ENCODE measurements around the gene GRIA4.
"Not testable (repeated sequence)": the region's sequence is repeated elsewhere in the genome, so short reads cannot be mapped to it uniquely, and the experiment has no call there.

The GRIA4 gene

GRCh38 chr11:105783216-105783615 lies 173.3 kb downstream of the GRIA4 start:
- ChIA-PET CTCF (no interaction called here), POLR2A (no interaction called here)
- 100% methylated on average over 2 of the region's 2 CpGs for WGBS (ENCODE audit: insufficient coverage)
- Histone ChIP-seq H3K4me1 (ENCODE audit: control extremely low read depth in 1 of 4, control insufficient read depth in 4 of 4, insufficient read depth in 4 of 4, low read length in 3 of 4) (no peaks in the 10 kb centered on the region), H3K4me3 (ENCODE audit: control insufficient read depth in 1 of 7, extremely low read depth in 1 of 7, insufficient read depth in 4 of 7, low read depth in 2 of 7, low read length in 6 of 7) (no peak overlapping the region), H3K36me3 (ENCODE audit: control insufficient read depth in 4 of 4, insufficient read depth in 4 of 4, low read length in 3 of 4) (no peaks in the 10 kb centered on the region), H3K27me3 (replicated peaks in 2 of 5; ENCODE audit: control insufficient read depth in 4 of 5, insufficient read depth in 5 of 5, low read length in 4 of 5) (no peaks in the 10 kb centered on the region), H3K27ac (ENCODE audit: insufficient read depth in 1 of 2, low read depth in 1 of 2, low read length in 2 of 2, poor library complexity in 1 of 2, severe bottlenecking in 2 of 2) (no peak overlapping the region), H3K9me3 (ENCODE audit: control extremely low read depth in 1 of 5, control insufficient read depth in 4 of 5, insufficient read depth in 2 of 5, low read depth in 1 of 5, low read length in 4 of 5) (no peaks in the 10 kb centered on the region)
- DNase-seq: no peak

GRCh38 chr11:105785850-105786249 lies 176.0 kb downstream of the GRIA4 start:
- CTCF ChIA-PET: interaction anchor here (0.6 kb wide), 1 partner anchor 1944 kb away, joined by 3 read pairs; no protein-coding TSS in a partner anchor
- H3K4me3 ChIP-seq (ENCODE audit: control insufficient read depth in 1 of 7, extremely low read depth in 1 of 7, insufficient read depth in 4 of 7, low read depth in 2 of 7, low read length in 6 of 7); H3K4me1 ChIP-seq (ENCODE audit: control extremely low read depth in 1 of 4, control insufficient read depth in 4 of 4, insufficient read depth in 4 of 4, low read length in 3 of 4); DNase-seq; H3K27me3 ChIP-seq (replicated peaks in 2 of 5; ENCODE audit: control insufficient read depth in 4 of 5, insufficient read depth in 5 of 5, low read length in 4 of 5); H3K27ac ChIP-seq (ENCODE audit: insufficient read depth in 1 of 2, low read depth in 1 of 2, low read length in 2 of 2, poor library complexity in 1 of 2, severe bottlenecking in 2 of 2); H3K9me3 ChIP-seq (ENCODE audit: control extremely low read depth in 1 of 5, control insufficient read depth in 4 of 5, insufficient read depth in 2 of 5, low read depth in 1 of 5, low read length in 4 of 5); POLR2A ChIA-PET; H3K36me3 ChIP-seq (ENCODE audit: control insufficient read depth in 4 of 4, insufficient read depth in 4 of 4, low read length in 3 of 4): not testable (repeated sequence)
- WGBS (ENCODE audit: insufficient coverage): 96% methylated on average over 4 of the region's 6 CpGs

GRCh38 chr11:105786741-105787140 lies 176.9 kb downstream of the GRIA4 start:
- ChIA-PET POLR2A (no interaction called here), CTCF (interaction anchor here (0.6 kb wide), 1 partner anchor 67 kb away, joined by 3 read pairs; no protein-coding TSS in a partner anchor)
- Histone ChIP-seq H3K36me3 (ENCODE audit: control insufficient read depth in 4 of 4, insufficient read depth in 4 of 4, low read length in 3 of 4) (no peaks in the 10 kb centered on the region), H3K9me3 (ENCODE audit: control extremely low read depth in 1 of 5, control insufficient read depth in 4 of 5, insufficient read depth in 2 of 5, low read depth in 1 of 5, low read length in 4 of 5) (no peaks in the 10 kb centered on the region), H3K27me3 (replicated peaks in 2 of 5; ENCODE audit: control insufficient read depth in 4 of 5, insufficient read depth in 5 of 5, low read length in 4 of 5) (no peaks in the 10 kb centered on the region), H3K4me3 (ENCODE audit: control insufficient read depth in 1 of 7, extremely low read depth in 1 of 7, insufficient read depth in 4 of 7, low read depth in 2 of 7, low read length in 6 of 7) (no peak overlapping the region), H3K4me1 (ENCODE audit: control extremely low read depth in 1 of 4, control insufficient read depth in 4 of 4, insufficient read depth in 4 of 4, low read length in 3 of 4) (no peaks in the 10 kb centered on the region), H3K27ac (ENCODE audit: insufficient read depth in 1 of 2, low read depth in 1 of 2, low read length in 2 of 2, poor library complexity in 1 of 2, severe bottlenecking in 2 of 2) (no peak overlapping the region)
- WGBS (ENCODE audit: insufficient coverage): 100% methylated on average over 1 of the region's 2 CpGs
- no peak for DNase-seq

GRCh38 chr11:105789579-105790420 lies 179.9 kb downstream of the GRIA4 start:
- DNase-seq: no peak
- no peak overlapping the region for H3K4me3 ChIP-seq (ENCODE audit: control insufficient read depth in 1 of 7, extremely low read depth in 1 of 7, insufficient read depth in 4 of 7, low read depth in 2 of 7, low read length in 6 of 7)
- 100% methylated on average over 1 of the region's 1 CpG for WGBS (ENCODE audit: insufficient coverage)
- no peaks in the 10 kb centered on the region for H3K36me3 ChIP-seq (ENCODE audit: control insufficient read depth in 4 of 4, insufficient read depth in 4 of 4, low read length in 3 of 4)
- no peaks in the 10 kb centered on the region for H3K9me3 ChIP-seq (ENCODE audit: control extremely low read depth in 1 of 5, control insufficient read depth in 4 of 5, insufficient read depth in 2 of 5, low read depth in 1 of 5, low read length in 4 of 5)
- H3K4me1 ChIP-seq (ENCODE audit: control extremely low read depth in 1 of 4, control insufficient read depth in 4 of 4, insufficient read depth in 4 of 4, low read length in 3 of 4): no peaks in the 10 kb centered on the region
- POLR2A ChIA-PET: no interaction called here
- CTCF ChIA-PET: interaction anchor here (1.1 kb wide), 1 partner anchor 15 kb away, joined by 3 read pairs; no protein-coding TSS in a partner anchor
- no peaks in the 10 kb centered on the region for H3K27me3 ChIP-seq (replicated peaks in 2 of 5; ENCODE audit: control insufficient read depth in 4 of 5, insufficient read depth in 5 of 5, low read length in 4 of 5)
- no peak overlapping the region for H3K27ac ChIP-seq (ENCODE audit: insufficient read depth in 1 of 2, low read depth in 1 of 2, low read length in 2 of 2, poor library complexity in 1 of 2, severe bottlenecking in 2 of 2)

- Histone ChIP-seq H3K4me1 (ENCODE audit: control extremely low read depth in 1 of 4, control insufficient read depth in 4 of 4, insufficient read depth in 4 of 4, low read length in 3 of 4) (no peaks in the 10 kb centered on the region), H3K27ac (ENCODE audit: insufficient read depth in 1 of 2, low read depth in 1 of 2, low read length in 2 of 2, poor library complexity in 1 of 2, severe bottlenecking in 2 of 2) (no peak overlapping the region), H3K9me3 (ENCODE audit: control extremely low read depth in 1 of 5, control insufficient read depth in 4 of 5, insufficient read depth in 2 of 5, low read depth in 1 of 5, low read length in 4 of 5) (no peaks in the 10 kb centered on the region), H3K36me3 (ENCODE audit: control insufficient read depth in 4 of 4, insufficient read depth in 4 of 4, low read length in 3 of 4) (no peaks in the 10 kb centered on the region), H3K4me3 (ENCODE audit: control insufficient read depth in 1 of 7, extremely low read depth in 1 of 7, insufficient read depth in 4 of 7, low read depth in 2 of 7, low read length in 6 of 7) (no peak overlapping the region), H3K27me3 (replicated peaks in 2 of 5; ENCODE audit: control insufficient read depth in 4 of 5, insufficient read depth in 5 of 5, low read length in 4 of 5) (no peaks in the 10 kb centered on the region)
- WGBS (ENCODE audit: insufficient coverage): 100% methylated on average over 2 of the region's 3 CpGs
- DNase-seq: no peak
- CTCF ChIA-PET: interaction anchor here (1.1 kb wide), 1 partner anchor 16 kb away, joined by 3 read pairs; no protein-coding TSS in a partner anchor
- POLR2A ChIA-PET: no interaction called here
Observed at GRCh38 chr11:105790840-105791239, 181.0 kb downstream of the GRIA4 start.

GRCh38 chr11:105793092-105793491 lies 183.2 kb downstream of the GRIA4 start:
- WGBS (ENCODE audit: insufficient coverage): 86% methylated on average over 2 of the region's 2 CpGs
- no peak overlapping the region for H3K4me3 ChIP-seq (ENCODE audit: control insufficient read depth in 1 of 7, extremely low read depth in 1 of 7, insufficient read depth in 4 of 7, low read depth in 2 of 7, low read length in 6 of 7)

GRCh38 chr11:105799263-105799662 lies 189.4 kb downstream of the GRIA4 start:
- POLR2A ChIA-PET: no interaction called here
- Histone ChIP-seq H3K4me3 (ENCODE audit: control insufficient read depth in 1 of 7, extremely low read depth in 1 of 7, insufficient read depth in 4 of 7, low read depth in 2 of 7, low read length in 6 of 7) (no peak overlapping the region), H3K27ac (ENCODE audit: insufficient read depth in 1 of 2, low read depth in 1 of 2, low read length in 2 of 2, poor library complexity in 1 of 2, severe bottlenecking in 2 of 2) (no peak overlapping the region), H3K9me3 (ENCODE audit: control extremely low read depth in 1 of 5, control insufficient read depth in 4 of 5, insufficient read depth in 2 of 5, low read depth in 1 of 5, low read length in 4 of 5) (no peaks in the 10 kb centered on the region), H3K4me1 (ENCODE audit: control extremely low read depth in 1 of 4, control insufficient read depth in 4 of 4, insufficient read depth in 4 of 4, low read length in 3 of 4) (no peaks in the 10 kb centered on the region), H3K27me3 (replicated peaks in 2 of 5; ENCODE audit: control insufficient read depth in 4 of 5, insufficient read depth in 5 of 5, low read length in 4 of 5) (no peaks in the 10 kb centered on the region), H3K36me3 (ENCODE audit: control insufficient read depth in 4 of 4, insufficient read depth in 4 of 4, low read length in 3 of 4) (no peaks in the 10 kb centered on the region)
- 96% methylated on average over 2 of the region's 2 CpGs for WGBS (ENCODE audit: insufficient coverage)
- no peak for DNase-seq
- CTCF ChIA-PET: no interaction called here

More at GRCh38 chr11:105793092-105793491, 183.2 kb downstream of the GRIA4 start:
- H3K27ac ChIP-seq (ENCODE audit: insufficient read depth in 1 of 2, low read depth in 1 of 2, low read length in 2 of 2, poor library complexity in 1 of 2, severe bottlenecking in 2 of 2): no peak overlapping the region
- no peaks in the 10 kb centered on the region for H3K9me3 ChIP-seq (ENCODE audit: control extremely low read depth in 1 of 5, control insufficient read depth in 4 of 5, insufficient read depth in 2 of 5, low read depth in 1 of 5, low read length in 4 of 5)
- no peak for DNase-seq
- POLR2A ChIA-PET: no interaction called here
- H3K27me3 ChIP-seq (replicated peaks in 2 of 5; ENCODE audit: control insufficient read depth in 4 of 5, insufficient read depth in 5 of 5, low read length in 4 of 5): no peaks in the 10 kb centered on the region
- H3K36me3 ChIP-seq (ENCODE audit: control insufficient read depth in 4 of 4, insufficient read depth in 4 of 4, low read length in 3 of 4): no peaks in the 10 kb centered on the region
- no peaks in the 10 kb centered on the region for H3K4me1 ChIP-seq (ENCODE audit: control extremely low read depth in 1 of 4, control insufficient read depth in 4 of 4, insufficient read depth in 4 of 4, low read length in 3 of 4)
- CTCF ChIA-PET: no interaction called here
